Kidney (tissue), 14 donors: Measurements from ENCODE around the gene NRXN3. TPM values are rescaled to one million over a fixed set of nuclear protein-coding genes. Genes with fewer than 3 reads are reported as not detected.

ENCODE experiments used
- DNase-seq, 5 donors: peaks; one replicate each; pipeline ENCODE4 v3.0.0-alpha.2; 2013 to 2020
- FAIRE-seq: peaks from 2 replicates; lab custom pipeline; 2012; peaks lifted over from hg19 to GRCh38; lab: Jason Lieb, UNC
- H3K27ac ChIP-seq, 2 donors: one replicate each; pipeline ENCODE4 v1.7.0; 2013; ENCODE audit warnings: low read depth in 2 of 2, low read length in 2 of 2, inconsistent platforms in 1 of 2
- H3K27me3 ChIP-seq: one replicate; pipeline ENCODE4 v1.7.1; 2013; ENCODE audit warnings: low read length, inconsistent platforms; ENCODE audit not compliant: control insufficient read depth, insufficient read depth
- H3K36me3 ChIP-seq, 3 donors: one replicate each; pipeline versions ENCODE4 v1.7.0 to v1.7.1; 2013; ENCODE audit warnings: low read length in 3 of 3, control low read depth in 1 of 3, inconsistent platforms in 1 of 3; ENCODE audit not compliant: insufficient read depth in 3 of 3, control insufficient read depth in 2 of 3
- H3K4me1 ChIP-seq, 3 donors: one replicate each; pipeline versions ENCODE4 v1.7.0 to v1.7.1; 2013; ENCODE audit warnings: low read length in 3 of 3, inconsistent platforms in 1 of 3, low read depth in 1 of 3; ENCODE audit not compliant: control insufficient read depth in 2 of 3, insufficient read depth in 2 of 3
- H3K4me3 ChIP-seq, 3 donors: one replicate each; pipeline versions ENCODE4 v1.7.0 to v1.8.1; 2013; ENCODE audit warnings: low read length in 3 of 3, control low read depth in 1 of 3, inconsistent platforms in 1 of 3
- H3K9ac ChIP-seq, 3 donors: one replicate each; pipeline versions ENCODE4 v1.7.0 to v1.7.1; 2013; ENCODE audit warnings: low read length in 3 of 3, control low read depth in 1 of 3, inconsistent platforms in 1 of 3
- H3K9me3 ChIP-seq, 3 donors: one replicate each; pipeline versions ENCODE4 v1.7.0 to v1.7.1; 2013; ENCODE audit warnings: low read length in 3 of 3, control low read depth in 1 of 3, inconsistent platforms in 1 of 3; ENCODE audit not compliant: control insufficient read depth in 2 of 3, insufficient read depth in 1 of 3
- intact Hi-C: fragments of 100-400 bp; cut with DNase I; formaldehyde crosslinking; loops from one replicate; pipeline ENCODE4 v1.11.1; 2022
- polyA plus RNA-seq: library from polyadenylated mRNA; stranded (reverse); fragments of 350-450 nt; fragmentation: Illumina TruSeq; extraction: RNeasy Lipid Tissue Mini Kit (QIAGEN cat#74804); gene quantifications from one replicate; pipeline ENCODE4 v1.2.3, GENCODE V29; 2014; ENCODE audit warnings: low read depth, low replicate concordance; ENCODE audit not compliant: insufficient read depth
- total RNA-seq: library from RNA; stranded (reverse); fragmentation: NEBNext Ultra II Directional; extraction: Animal tissue kit (Norgen Biotek cat#: 25700); gene quantifications from one replicate; pipeline ENCODE4 v1.2.1, GENCODE V29; 2021
- TF ChIP-seq, protein P1 (sequence below): IDR thresholded peaks from 3 replicates; pipeline ENCODE4 v1.5.1; 2012; ENCODE audit warnings: mild to moderate bottlenecking, moderate library complexity, borderline replicate concordance; ENCODE audit not compliant: insufficient read depth; ENCODE audit errors: extremely low read depth
- donor health status: control.
- donor health status: control.
- donor health status: control.
- donor health status: control.
- donor health status: control.
- donor health status: DM: yes; HTN: yes; CAD: no.
- donor health status: Normal renal cell carcinoma (clear cell type).

The NRXN3 gene
- total and polyA plus RNA-seq, 2 donors from 2014 or later, result 1.5 to 2.4 TPM

DNA sequence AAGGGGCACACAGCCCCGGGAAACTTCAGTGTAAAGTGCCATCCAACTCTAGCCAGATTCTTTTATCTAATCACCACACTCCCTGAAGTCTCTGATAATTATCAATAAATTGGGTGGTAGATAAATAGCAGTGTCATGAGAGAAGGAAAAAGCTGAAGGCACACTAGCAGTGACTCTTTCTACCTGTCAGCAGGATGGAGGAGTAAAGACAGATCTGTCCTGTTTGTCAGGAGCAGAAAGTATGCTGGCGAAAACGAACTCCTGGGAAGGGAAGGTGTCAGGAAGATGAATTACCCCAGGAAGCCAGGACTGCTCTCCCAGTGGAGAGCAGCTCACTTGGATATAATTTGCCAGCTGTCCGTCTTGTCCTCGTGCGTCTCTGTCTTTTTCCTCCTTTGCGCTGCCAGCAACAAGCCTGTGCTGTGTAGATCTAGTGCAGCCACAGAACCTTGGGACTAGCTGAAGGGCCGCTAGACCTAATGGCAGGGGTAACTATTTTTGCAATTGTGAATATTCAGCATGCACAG, 1059.3 kb downstream of the NRXN3 start:
- Histone ChIP-seq H3K4me1 (no peaks in the 10 kb centered on the region), H3K27me3 (no peaks in the 10 kb centered on the region), H3K4me3 (no peak overlapping the region), H3K9me3 (no peaks in the 10 kb centered on the region), H3K36me3 (no peaks in the 10 kb centered on the region), H3K9ac (no peak overlapping the region), H3K27ac (no peak overlapping the region)
- FAIRE-seq, result no peak
- TF ChIP-seq, protein P1, sequence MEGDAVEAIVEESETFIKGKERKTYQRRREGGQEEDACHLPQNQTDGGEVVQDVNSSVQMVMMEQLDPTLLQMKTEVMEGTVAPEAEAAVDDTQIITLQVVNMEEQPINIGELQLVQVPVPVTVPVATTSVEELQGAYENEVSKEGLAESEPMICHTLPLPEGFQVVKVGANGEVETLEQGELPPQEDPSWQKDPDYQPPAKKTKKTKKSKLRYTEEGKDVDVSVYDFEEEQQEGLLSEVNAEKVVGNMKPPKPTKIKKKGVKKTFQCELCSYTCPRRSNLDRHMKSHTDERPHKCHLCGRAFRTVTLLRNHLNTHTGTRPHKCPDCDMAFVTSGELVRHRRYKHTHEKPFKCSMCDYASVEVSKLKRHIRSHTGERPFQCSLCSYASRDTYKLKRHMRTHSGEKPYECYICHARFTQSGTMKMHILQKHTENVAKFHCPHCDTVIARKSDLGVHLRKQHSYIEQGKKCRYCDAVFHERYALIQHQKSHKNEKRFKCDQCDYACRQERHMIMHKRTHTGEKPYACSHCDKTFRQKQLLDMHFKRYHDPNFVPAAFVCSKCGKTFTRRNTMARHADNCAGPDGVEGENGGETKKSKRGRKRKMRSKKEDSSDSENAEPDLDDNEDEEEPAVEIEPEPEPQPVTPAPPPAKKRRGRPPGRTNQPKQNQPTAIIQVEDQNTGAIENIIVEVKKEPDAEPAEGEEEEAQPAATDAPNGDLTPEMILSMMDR, result no peak
- peak in 2 of 5 donors; percentile 8 to 17 for DNase-seq
- intact Hi-C loops, result no loop called here

DNA sequence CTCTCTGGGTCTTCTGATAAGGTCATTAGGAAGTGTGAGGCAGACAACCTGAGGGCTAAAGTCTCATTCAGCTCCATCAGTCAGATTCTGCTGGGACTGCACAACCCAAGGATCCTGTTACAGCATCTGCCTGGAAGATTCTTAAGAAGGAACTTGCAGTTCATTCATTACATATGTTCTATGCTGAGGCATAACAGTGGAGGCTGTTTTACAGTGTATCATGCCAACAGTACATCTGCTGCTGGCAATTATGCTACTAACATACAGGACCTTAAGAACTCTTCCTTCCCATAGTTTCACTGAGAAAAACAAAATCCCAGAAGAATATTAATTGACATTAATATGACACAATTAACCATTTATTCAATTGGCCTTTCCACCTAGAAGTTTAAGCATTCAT, 1072.5 kb downstream of the NRXN3 start:
- Histone ChIP-seq H3K9me3 (no peaks in the 10 kb centered on the region), H3K27me3 (no peaks in the 10 kb centered on the region), H3K4me3 (no peak overlapping the region), H3K4me1 (no peaks in the 10 kb centered on the region), H3K36me3 (no peaks in the 10 kb centered on the region), H3K9ac (no peak overlapping the region), H3K27ac (no peak overlapping the region)
- TF ChIP-seq, protein P1, result no peak
- FAIRE-seq (no peak), DNase-seq (no peak)
- intact Hi-C loops, result no loop called here

DNA sequence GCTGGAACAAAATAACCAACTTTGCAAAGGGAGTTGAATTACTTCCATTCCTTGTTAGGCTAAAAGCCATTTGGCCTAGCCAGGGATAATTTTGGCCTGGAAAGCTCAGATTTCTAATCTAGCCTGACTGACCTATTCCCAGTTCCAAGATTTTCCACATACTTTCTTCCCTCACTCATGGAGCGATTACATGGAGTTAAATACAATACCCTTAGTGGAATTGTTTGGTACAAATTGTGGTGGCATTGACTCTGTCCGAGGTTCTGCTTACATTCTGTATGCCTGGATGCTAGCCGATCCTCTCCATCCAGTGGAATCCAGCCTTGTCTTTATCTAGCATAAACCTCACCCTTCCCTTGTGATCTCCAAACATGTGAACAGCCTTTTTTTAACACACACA, 1076.0 kb downstream of the NRXN3 start:
- no peak for FAIRE-seq

More for the DNA sequence above, 1076.0 kb downstream of the NRXN3 start:
- Histone ChIP-seq H3K4me1 (no peaks in the 10 kb centered on the region), H3K36me3 (no peaks in the 10 kb centered on the region), H3K27me3 (no peaks in the 10 kb centered on the region), H3K4me3 (no peak overlapping the region), H3K9me3 (no peaks in the 10 kb centered on the region), H3K27ac (no peak overlapping the region), H3K9ac (no peak overlapping the region)
- TF ChIP-seq, protein P1, result no peak
- intact Hi-C loops, result no loop called here
- DNase-seq, result no peak
